ENCODE data around the gene MAP2. TPM values are rescaled to one million over a fixed set of nuclear protein-coding genes. Genes with fewer than 3 reads are reported as not detected.
"Not testable (repeated sequence)": the region's sequence is repeated elsewhere in the genome, so short reads cannot be mapped to it uniquely, and the experiment has no call there.

MAP2 gene
- total RNA-seq, 2 donors from 2014 or later = 1.6 to 2.1 TPM

- ATAC-seq = no peak
- intact Hi-C loops (cut with DNase I, micrococcal nuclease) = no loop called here
These were observed 142.2 kb downstream of the MAP2 start for GRCh38 chr2:209565896-209566582.

GRCh38 chr2:209570194-209570593 lies 146.3 kb downstream of the MAP2 start:
- intact Hi-C loops (cut with DNase I, micrococcal nuclease) = loop anchor here in 1 of 2 donors (10.0 kb wide), 1 partner anchor 235 kb away; no protein-coding TSS in a partner anchor
- ATAC-seq (no peak), DNase-seq (no peak)

More at GRCh38 chr2:209565896-209566582, 142.2 kb downstream of the MAP2 start:
- no peak for DNase-seq

DNA sequence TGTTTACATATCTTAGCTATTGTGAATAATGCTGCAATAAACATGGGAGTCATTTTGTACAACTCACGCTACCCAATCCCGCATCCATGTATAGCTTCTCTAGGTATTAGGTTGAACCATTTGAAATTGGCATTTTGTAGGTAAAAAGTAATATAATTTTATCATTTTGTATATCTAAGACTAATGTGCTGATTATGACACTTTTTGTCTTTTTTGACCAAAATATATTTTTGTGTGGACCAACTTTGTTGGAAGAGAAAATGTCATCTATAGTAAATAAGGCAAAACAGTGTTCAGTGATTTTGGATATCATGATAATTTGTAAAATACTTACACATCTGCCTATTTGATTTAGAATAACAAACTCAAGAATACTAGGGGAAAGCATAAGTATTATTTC lies 150.7 kb downstream of the MAP2 start:
- intact Hi-C loops (cut with DNase I, micrococcal nuclease) = loop anchor here in 1 of 2 donors (10.0 kb wide), 1 partner anchor 240 kb away; no protein-coding TSS in a partner anchor
- no peak for ATAC-seq

GRCh38 chr2:209577376-209578357 lies 153.8 kb downstream of the MAP2 start:
- DNase-seq = no peak
- no peak for ATAC-seq
- intact Hi-C loops (cut with DNase I, micrococcal nuclease) = loop anchor here in 1 of 2 donors (10.0 kb wide), 1 partner anchor 243 kb away; no protein-coding TSS in a partner anchor

More for the DNA sequence above, 150.7 kb downstream of the MAP2 start:
- DNase-seq = no peak

- no peak for ATAC-seq
- intact Hi-C loops (cut with DNase I, micrococcal nuclease) = loop anchor here in 1 of 2 donors (10.0 kb wide), 1 partner anchor 244 kb away; no protein-coding TSS in a partner anchor
These were observed 154.7 kb downstream of the MAP2 start for GRCh38 chr2:209578394-209579001.

DNA sequence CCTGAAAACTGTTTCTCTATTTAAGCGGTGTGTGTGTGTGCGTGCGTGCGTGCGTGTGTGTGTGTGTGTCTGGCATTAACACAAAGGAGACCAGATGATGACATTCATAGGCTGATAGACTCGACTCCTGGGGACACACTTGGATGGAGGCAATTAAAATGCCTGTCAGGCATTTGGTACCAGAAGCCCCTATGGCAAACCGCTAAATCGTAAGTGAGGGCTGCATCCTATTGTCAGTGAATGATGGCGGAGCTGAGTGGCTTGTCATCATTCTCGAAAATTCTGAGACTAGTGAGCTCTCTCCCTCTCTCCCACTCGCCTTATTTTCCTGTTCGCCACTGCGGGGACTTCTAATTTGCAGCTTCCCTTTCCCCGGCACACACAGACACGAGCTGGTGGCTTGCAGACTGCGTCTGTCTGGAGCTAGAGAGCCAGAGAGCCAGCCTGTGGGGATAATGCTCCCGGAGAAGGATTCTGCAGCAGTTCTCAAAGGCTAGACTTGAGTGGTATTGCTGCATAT lies 155.4 kb downstream of the MAP2 start:
- intact Hi-C loops (cut with DNase I, micrococcal nuclease) = loop anchor here in 1 of 2 donors (10.0 kb wide), 1 partner anchor 244 kb away; no protein-coding TSS in a partner anchor
- no peak for DNase-seq
- ATAC-seq = no peak

More at GRCh38 chr2:209578394-209579001, 154.7 kb downstream of the MAP2 start:
- no peak for DNase-seq

- ATAC-seq = no peak
These were observed 157.2 kb downstream of the MAP2 start for GRCh38 chr2:209581040-209581439.

DNA sequence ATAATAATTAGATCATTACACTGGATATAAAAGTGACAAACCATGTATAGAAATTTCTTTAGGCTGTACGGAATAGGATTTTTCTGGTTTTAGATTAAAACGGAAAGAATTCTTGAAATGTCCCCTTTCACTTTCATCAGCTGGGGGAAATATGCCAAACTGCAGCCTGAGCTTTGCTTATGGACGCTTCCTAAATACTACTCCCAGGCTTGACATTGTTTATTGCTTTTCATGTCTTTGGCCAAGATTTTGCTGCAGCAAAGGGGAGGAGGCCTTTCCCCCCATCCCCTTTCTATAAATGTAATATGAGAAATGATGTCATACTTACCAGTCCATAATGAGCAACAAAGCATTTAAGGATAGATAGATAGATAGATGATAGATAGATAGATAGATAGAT lies 158.4 kb downstream of the MAP2 start:
- DNase-seq = no peak
- ATAC-seq = no peak
- intact Hi-C loops (cut with DNase I, micrococcal nuclease) = no loop called here

More at GRCh38 chr2:209581040-209581439, 157.2 kb downstream of the MAP2 start:
- intact Hi-C loops (cut with DNase I, micrococcal nuclease) = no loop called here
- DNase-seq = no peak

- DNase-seq (no peak), ATAC-seq (no peak)
- intact Hi-C loops (cut with DNase I, micrococcal nuclease) = no loop called here
These were observed 160.6 kb downstream of the MAP2 start for GRCh38 chr2:209584472-209584871.

DNA sequence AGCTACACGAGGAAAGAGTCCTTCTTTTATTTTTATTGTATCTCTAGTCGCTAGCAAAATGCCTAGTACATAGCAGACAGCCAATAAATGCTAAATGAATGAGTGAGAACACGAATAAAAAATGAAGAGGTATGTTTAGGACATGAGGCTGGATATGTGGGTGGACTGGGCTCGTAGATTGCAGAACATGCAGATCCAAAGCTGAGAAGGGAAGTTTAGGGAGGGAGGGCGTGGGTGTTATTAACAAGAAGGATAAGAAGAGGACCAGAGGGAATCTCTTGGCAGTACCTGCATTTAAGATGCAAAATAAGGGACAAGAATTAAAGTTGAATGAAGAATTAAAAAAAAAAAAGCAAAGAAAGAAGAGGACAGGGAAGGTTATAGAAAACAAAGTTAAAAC lies 161.1 kb downstream of the MAP2 start:
- intact Hi-C loops (cut with DNase I, micrococcal nuclease) = no loop called here
- ATAC-seq = no peak
- no peak for DNase-seq

GRCh38 chr2:209591021-209591420 lies 167.2 kb downstream of the MAP2 start:
- ATAC-seq (no peak), DNase-seq (no peak)
- intact Hi-C loops (cut with DNase I, micrococcal nuclease) = no loop called here

DNA sequence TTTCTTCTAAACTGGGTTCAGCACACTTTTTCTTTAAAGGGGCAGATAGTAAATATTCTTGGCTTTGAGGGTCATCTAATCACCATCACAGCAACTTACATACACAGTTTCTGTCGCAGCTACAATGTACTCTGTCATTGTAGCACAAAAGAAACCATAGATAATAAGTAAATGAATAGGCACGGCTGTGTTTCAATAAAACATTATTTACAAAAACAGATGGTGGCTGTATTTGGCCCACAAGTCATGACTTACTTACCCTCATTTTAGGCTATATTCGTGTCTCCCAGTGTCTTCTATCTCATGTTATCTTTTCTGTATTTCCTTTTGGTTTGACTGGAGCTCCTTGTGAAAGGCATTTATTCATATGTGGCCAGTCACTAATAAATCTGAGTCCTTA lies 168.3 kb downstream of the MAP2 start:
- ATAC-seq = no peak
- intact Hi-C loops (cut with DNase I, micrococcal nuclease) = no loop called here
- no peak for DNase-seq

DNA sequence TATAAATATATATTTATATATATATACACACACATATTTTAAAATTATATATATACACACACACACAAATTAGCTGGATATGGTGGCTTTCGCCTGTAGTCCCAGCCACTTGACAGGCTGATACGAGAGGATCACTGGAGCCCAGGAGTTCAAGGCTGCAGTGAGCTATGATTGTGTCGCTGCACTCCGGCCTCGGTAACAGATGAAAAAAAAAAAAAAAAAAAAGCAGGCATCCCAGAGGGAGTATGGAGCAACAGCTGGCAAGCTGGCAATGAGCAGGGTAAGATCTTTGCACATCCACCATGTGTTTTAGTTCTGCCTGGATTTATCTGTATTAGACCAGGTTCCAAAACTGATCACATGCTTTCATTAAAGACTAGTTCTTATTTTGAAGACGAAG lies 170.1 kb downstream of the MAP2 start:
- ATAC-seq (no peak), DNase-seq (no peak)
- intact Hi-C loops (cut with DNase I, micrococcal nuclease) = no loop called here

DNA sequence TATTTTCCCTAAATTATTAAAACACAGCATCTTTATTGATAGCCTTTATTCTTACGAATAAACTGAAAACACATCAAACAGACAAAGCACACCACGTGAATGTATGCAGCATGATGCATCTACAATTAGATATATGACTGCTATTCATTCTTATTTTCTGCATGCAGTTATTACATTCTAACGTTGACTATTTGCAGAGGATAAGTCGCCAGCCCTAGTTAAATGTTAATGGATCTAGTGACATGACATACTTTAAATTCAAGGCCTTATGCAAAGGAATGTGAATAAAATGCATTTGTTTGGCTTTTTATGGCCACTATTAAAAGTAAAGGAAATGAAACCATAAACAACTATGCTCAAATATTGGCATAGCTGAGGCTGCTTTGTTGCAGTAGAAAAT lies 172.4 kb downstream of the MAP2 start:
- ATAC-seq (no peak), DNase-seq (no peak)
- intact Hi-C loops (cut with DNase I, micrococcal nuclease) = no loop called here

- intact Hi-C loops (cut with DNase I, micrococcal nuclease); ATAC-seq; DNase-seq: not testable (repeated sequence)
These were observed 174.4 kb downstream of the MAP2 start for GRCh38 chr2:209598227-209598626.

DNA sequence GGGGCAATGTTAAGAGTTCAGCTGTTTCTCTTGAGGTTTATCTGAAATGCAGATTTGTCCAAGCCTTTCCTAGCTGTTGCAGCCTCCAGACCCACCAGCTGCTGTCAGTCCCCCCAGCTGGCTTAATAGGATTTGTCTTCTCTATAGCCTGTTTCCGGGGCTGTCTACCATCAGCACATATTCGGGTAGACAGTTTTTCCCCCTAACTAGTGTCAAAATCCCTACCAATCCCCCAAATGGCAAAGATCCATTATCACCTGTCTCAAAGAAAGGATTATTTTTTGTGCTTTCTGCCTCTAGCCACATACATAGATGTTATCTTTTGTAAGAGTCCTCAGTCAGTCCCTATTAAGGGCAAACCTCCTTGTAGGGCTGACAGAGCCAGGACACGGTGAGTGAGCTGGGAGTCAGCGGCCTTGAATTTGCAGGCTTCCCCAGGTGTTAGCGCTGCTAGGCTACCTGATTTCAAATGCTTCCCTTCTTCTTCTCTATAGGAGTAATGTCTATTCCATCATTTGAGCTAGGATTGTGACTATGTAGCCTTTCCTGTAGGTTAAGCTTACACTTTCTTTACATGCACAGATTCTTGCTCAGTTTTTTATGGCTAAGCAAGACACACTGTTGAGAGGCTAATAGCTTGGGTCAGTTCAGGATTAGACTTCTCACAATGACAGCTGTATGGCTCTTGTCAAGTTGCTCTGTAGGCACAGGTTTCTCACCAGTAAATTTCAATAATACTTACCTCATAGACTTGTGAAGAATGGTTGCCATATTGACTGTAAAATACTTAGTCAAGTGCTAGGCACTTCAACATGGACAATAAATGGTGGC lies 176.7 kb downstream of the MAP2 start:
- ATAC-seq (no peak), DNase-seq (no peak)
- intact Hi-C loops (cut with DNase I, micrococcal nuclease) = no loop called here

GRCh38 chr2:209601497-209601896 lies 177.7 kb downstream of the MAP2 start:
- intact Hi-C loops (cut with DNase I, micrococcal nuclease) = no loop called here
- ATAC-seq = no peak
- DNase-seq = no peak

DNA sequence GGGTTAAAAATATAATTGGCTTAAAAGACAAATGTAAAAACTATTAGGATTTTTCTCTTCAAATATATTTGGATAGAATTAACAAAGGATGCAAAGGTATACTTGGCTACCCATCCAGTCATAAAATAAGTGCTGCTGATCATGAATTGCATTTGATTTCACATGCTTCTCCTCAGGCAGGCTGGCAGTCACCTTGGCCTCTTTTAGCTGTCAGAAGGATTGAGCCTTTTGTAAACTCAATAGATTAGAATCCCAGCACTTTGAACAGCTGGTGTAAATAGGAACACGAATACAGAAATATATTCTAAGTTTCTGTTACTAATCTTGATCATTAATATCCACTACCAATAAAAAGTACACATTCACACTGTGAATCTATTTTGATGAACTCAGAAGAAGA lies 178.4 kb downstream of the MAP2 start:
- ATAC-seq (no peak), DNase-seq (no peak)
- intact Hi-C loops (cut with DNase I, micrococcal nuclease) = no loop called here

Measured in left colon (tissue), 2 donors.